Measurements from ENCODE around the gene TTN.
"Not testable (repeated sequence)": the region's sequence is repeated elsewhere in the genome, so short reads cannot be mapped to it uniquely, and the experiment has no call there.

The TTN gene

GRCh38 chr2:178658480-178658879 lies 148.7 kb downstream of the TTN start:
- not testable (repeated sequence) for H3K36me3 ChIP-seq (ENCODE audit: control insufficient read depth in 1 of 2, insufficient read depth in 2 of 2, low read length in 2 of 2); H3K27me3 ChIP-seq (ENCODE audit: low read depth, low read length); H3K27ac ChIP-seq (ENCODE audit: low read length); H3K4me1 ChIP-seq (ENCODE audit: control insufficient read depth in 1 of 2, insufficient read depth in 2 of 2, low read length in 2 of 2); H3K4me3 ChIP-seq (ENCODE audit: low read depth in 1 of 2, low read length in 2 of 2); H3K9me3 ChIP-seq (ENCODE audit: control insufficient read depth in 1 of 2, low read length in 2 of 2)

- Histone ChIP-seq H3K9me3 (ENCODE audit: control insufficient read depth in 1 of 2, low read length in 2 of 2) (no peaks in the 10 kb centered on the region), H3K36me3 (ENCODE audit: control insufficient read depth in 1 of 2, insufficient read depth in 2 of 2, low read length in 2 of 2) (no peaks in the 10 kb centered on the region), H3K27me3 (ENCODE audit: low read depth, low read length) (no peaks in the 10 kb centered on the region), H3K4me1 (ENCODE audit: control insufficient read depth in 1 of 2, insufficient read depth in 2 of 2, low read length in 2 of 2) (no peaks in the 10 kb centered on the region), H3K4me3 (ENCODE audit: low read depth in 1 of 2, low read length in 2 of 2) (no peak overlapping the region), H3K27ac (ENCODE audit: low read length) (no peak overlapping the region)
Measured at GRCh38 chr2:178650554-178650953, 156.7 kb downstream of the TTN start.

GRCh38 chr2:178644919-178645318 lies 162.3 kb downstream of the TTN start:
- Histone ChIP-seq H3K36me3 (ENCODE audit: control insufficient read depth in 1 of 2, insufficient read depth in 2 of 2, low read length in 2 of 2) (no peaks in the 10 kb centered on the region), H3K27ac (ENCODE audit: low read length) (no peak overlapping the region), H3K4me3 (ENCODE audit: low read depth in 1 of 2, low read length in 2 of 2) (no peak overlapping the region), H3K4me1 (ENCODE audit: control insufficient read depth in 1 of 2, insufficient read depth in 2 of 2, low read length in 2 of 2) (no peaks in the 10 kb centered on the region), H3K9me3 (ENCODE audit: control insufficient read depth in 1 of 2, low read length in 2 of 2) (no peaks in the 10 kb centered on the region), H3K27me3 (ENCODE audit: low read depth, low read length) (no peaks in the 10 kb centered on the region)

GRCh38 chr2:178641498-178641897 lies 165.7 kb downstream of the TTN start:
- no peaks in the 10 kb centered on the region for H3K4me1 ChIP-seq (ENCODE audit: control insufficient read depth in 1 of 2, insufficient read depth in 2 of 2, low read length in 2 of 2)
- no peak overlapping the region for H3K4me3 ChIP-seq (ENCODE audit: low read depth in 1 of 2, low read length in 2 of 2)
- no peaks in the 10 kb centered on the region for H3K27me3 ChIP-seq (ENCODE audit: low read depth, low read length)
- no peaks in the 10 kb centered on the region for H3K9me3 ChIP-seq (ENCODE audit: control insufficient read depth in 1 of 2, low read length in 2 of 2)
- H3K27ac ChIP-seq (ENCODE audit: low read length) = no peak overlapping the region
- H3K36me3 ChIP-seq (ENCODE audit: control insufficient read depth in 1 of 2, insufficient read depth in 2 of 2, low read length in 2 of 2) = no peaks in the 10 kb centered on the region

- H3K36me3 ChIP-seq (ENCODE audit: control insufficient read depth in 1 of 2, insufficient read depth in 2 of 2, low read length in 2 of 2) = no peaks in the 10 kb centered on the region
- no peak overlapping the region for H3K27ac ChIP-seq (ENCODE audit: low read length)
- H3K27me3 ChIP-seq (ENCODE audit: low read depth, low read length) = no peaks in the 10 kb centered on the region
- no peak overlapping the region for H3K4me3 ChIP-seq (ENCODE audit: low read depth in 1 of 2, low read length in 2 of 2)
- H3K4me1 ChIP-seq (ENCODE audit: control insufficient read depth in 1 of 2, insufficient read depth in 2 of 2, low read length in 2 of 2) = no peaks in the 10 kb centered on the region
- no peaks in the 10 kb centered on the region for H3K9me3 ChIP-seq (ENCODE audit: control insufficient read depth in 1 of 2, low read length in 2 of 2)
Measured at GRCh38 chr2:178635897-178636296, 171.3 kb downstream of the TTN start.

GRCh38 chr2:178632729-178633128 lies 174.5 kb downstream of the TTN start:
- H3K36me3 ChIP-seq (ENCODE audit: control insufficient read depth in 1 of 2, insufficient read depth in 2 of 2, low read length in 2 of 2) = no peaks in the 10 kb centered on the region
- H3K9me3 ChIP-seq (ENCODE audit: control insufficient read depth in 1 of 2, low read length in 2 of 2) = no peaks in the 10 kb centered on the region
- no peaks in the 10 kb centered on the region for H3K4me1 ChIP-seq (ENCODE audit: control insufficient read depth in 1 of 2, insufficient read depth in 2 of 2, low read length in 2 of 2)
- H3K4me3 ChIP-seq (ENCODE audit: low read depth in 1 of 2, low read length in 2 of 2) = no peak overlapping the region
- H3K27ac ChIP-seq (ENCODE audit: low read length) = no peak overlapping the region
- no peaks in the 10 kb centered on the region for H3K27me3 ChIP-seq (ENCODE audit: low read depth, low read length)

DNA sequence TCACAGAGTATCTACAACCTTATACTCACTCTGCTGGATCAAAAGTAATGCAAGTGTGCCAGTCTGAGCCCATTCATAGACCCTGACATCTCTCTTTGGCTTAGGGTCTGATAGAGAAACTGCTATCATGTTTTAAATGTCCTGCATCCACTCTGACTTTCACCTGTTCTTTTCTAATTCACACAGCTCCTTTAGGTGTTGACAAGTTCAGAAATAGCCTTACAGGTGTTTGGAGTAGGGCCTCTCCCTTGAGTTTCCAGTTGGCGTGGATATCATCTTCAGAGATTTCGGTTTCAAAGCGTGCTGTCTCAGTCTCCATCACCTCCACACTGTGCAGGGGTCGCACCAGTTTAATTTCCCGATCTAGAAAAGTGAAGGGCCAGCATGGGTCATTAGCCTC lies 176.6 kb downstream of the TTN start:
- no peaks in the 10 kb centered on the region for H3K27me3 ChIP-seq (ENCODE audit: low read depth, low read length)
- H3K36me3 ChIP-seq (ENCODE audit: control insufficient read depth in 1 of 2, insufficient read depth in 2 of 2, low read length in 2 of 2) = no peaks in the 10 kb centered on the region
- H3K4me3 ChIP-seq (ENCODE audit: low read depth in 1 of 2, low read length in 2 of 2) = no peak overlapping the region
- no peak overlapping the region for H3K27ac ChIP-seq (ENCODE audit: low read length)
- H3K9me3 ChIP-seq (ENCODE audit: control insufficient read depth in 1 of 2, low read length in 2 of 2) = no peaks in the 10 kb centered on the region
- no peaks in the 10 kb centered on the region for H3K4me1 ChIP-seq (ENCODE audit: control insufficient read depth in 1 of 2, insufficient read depth in 2 of 2, low read length in 2 of 2)

GRCh38 chr2:178629463-178629862 lies 177.8 kb downstream of the TTN start:
- no peaks in the 10 kb centered on the region for H3K36me3 ChIP-seq (ENCODE audit: control insufficient read depth in 1 of 2, insufficient read depth in 2 of 2, low read length in 2 of 2)
- H3K4me1 ChIP-seq (ENCODE audit: control insufficient read depth in 1 of 2, insufficient read depth in 2 of 2, low read length in 2 of 2) = no peaks in the 10 kb centered on the region
- no peak overlapping the region for H3K4me3 ChIP-seq (ENCODE audit: low read depth in 1 of 2, low read length in 2 of 2)
- no peaks in the 10 kb centered on the region for H3K27me3 ChIP-seq (ENCODE audit: low read depth, low read length)
- H3K27ac ChIP-seq (ENCODE audit: low read length) = no peak overlapping the region
- H3K9me3 ChIP-seq (ENCODE audit: control insufficient read depth in 1 of 2, low read length in 2 of 2) = no peaks in the 10 kb centered on the region

- H3K4me1 ChIP-seq (ENCODE audit: control insufficient read depth in 1 of 2, insufficient read depth in 2 of 2, low read length in 2 of 2) = no peaks in the 10 kb centered on the region
- H3K4me3 ChIP-seq (ENCODE audit: low read depth in 1 of 2, low read length in 2 of 2) = no peak overlapping the region
- no peak overlapping the region for H3K27ac ChIP-seq (ENCODE audit: low read length)
Measured at GRCh38 chr2:178628605-178629004, 178.6 kb downstream of the TTN start.

DNA sequence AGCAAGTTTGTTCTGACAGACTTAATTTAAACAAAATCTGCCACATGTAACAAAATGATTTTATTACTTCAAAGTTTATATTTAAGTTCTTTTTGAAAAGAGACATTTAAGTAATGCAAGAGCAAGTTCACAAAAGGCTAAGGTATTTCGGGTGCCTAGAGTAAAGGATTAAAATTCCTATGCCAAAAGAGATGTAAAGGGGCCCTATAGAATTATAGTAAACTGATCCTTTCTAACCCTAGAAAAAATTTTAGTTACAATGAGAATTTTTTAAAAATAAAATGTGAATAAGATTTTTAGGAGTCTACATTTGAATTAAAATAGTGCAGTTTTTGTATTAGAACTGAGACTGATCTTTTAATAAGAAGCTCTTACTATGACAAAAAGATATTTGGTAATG lies 179.8 kb downstream of the TTN start:
- Histone ChIP-seq H3K27ac (ENCODE audit: low read length) (no peak overlapping the region), H3K36me3 (ENCODE audit: control insufficient read depth in 1 of 2, insufficient read depth in 2 of 2, low read length in 2 of 2) (no peaks in the 10 kb centered on the region), H3K9me3 (ENCODE audit: control insufficient read depth in 1 of 2, low read length in 2 of 2) (no peaks in the 10 kb centered on the region), H3K4me3 (ENCODE audit: low read depth in 1 of 2, low read length in 2 of 2) (no peak overlapping the region), H3K4me1 (ENCODE audit: control insufficient read depth in 1 of 2, insufficient read depth in 2 of 2, low read length in 2 of 2) (no peaks in the 10 kb centered on the region), H3K27me3 (ENCODE audit: low read depth, low read length) (no peaks in the 10 kb centered on the region)

More at GRCh38 chr2:178628605-178629004, 178.6 kb downstream of the TTN start:
- H3K9me3 ChIP-seq (ENCODE audit: control insufficient read depth in 1 of 2, low read length in 2 of 2) = no peaks in the 10 kb centered on the region
- H3K36me3 ChIP-seq (ENCODE audit: control insufficient read depth in 1 of 2, insufficient read depth in 2 of 2, low read length in 2 of 2) = no peaks in the 10 kb centered on the region
- no peaks in the 10 kb centered on the region for H3K27me3 ChIP-seq (ENCODE audit: low read depth, low read length)

DNA sequence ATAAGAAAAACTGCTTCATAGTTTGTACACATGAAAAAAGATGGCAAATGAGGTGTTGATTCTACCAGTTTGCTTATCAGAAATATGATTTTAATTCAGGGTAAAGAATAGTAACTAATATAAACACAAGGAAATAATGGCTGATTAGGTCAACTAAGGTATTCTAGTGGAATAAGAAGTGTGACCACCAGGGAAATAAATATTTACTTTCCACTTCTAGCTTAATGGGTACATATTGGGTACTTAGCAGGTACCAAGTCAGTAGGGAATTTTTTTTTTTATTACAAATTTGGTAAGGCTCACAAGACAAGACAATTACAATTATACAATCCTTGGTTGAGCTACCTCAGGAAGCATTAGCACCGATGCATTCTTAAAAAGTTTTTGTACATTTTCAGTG lies 191.3 kb downstream of the TTN start:
- no peak overlapping the region for H3K4me3 ChIP-seq (ENCODE audit: low read depth in 1 of 2, low read length in 2 of 2)
- H3K9me3 ChIP-seq (ENCODE audit: control insufficient read depth in 1 of 2, low read length in 2 of 2) = no peaks in the 10 kb centered on the region
- no peak overlapping the region for H3K27ac ChIP-seq (ENCODE audit: low read length)
- no peaks in the 10 kb centered on the region for H3K4me1 ChIP-seq (ENCODE audit: control insufficient read depth in 1 of 2, insufficient read depth in 2 of 2, low read length in 2 of 2)
- no peaks in the 10 kb centered on the region for H3K27me3 ChIP-seq (ENCODE audit: low read depth, low read length)
- peaks cover 5 to 26% of the 10 kb centered on the region in 2 donors for H3K36me3 ChIP-seq (ENCODE audit: control insufficient read depth in 1 of 2, insufficient read depth in 2 of 2, low read length in 2 of 2)

- H3K36me3 ChIP-seq (ENCODE audit: control insufficient read depth in 1 of 2, insufficient read depth in 2 of 2, low read length in 2 of 2) = peaks cover 24 to 46% of the 10 kb centered on the region in 2 donors
- no peaks in the 10 kb centered on the region for H3K4me1 ChIP-seq (ENCODE audit: control insufficient read depth in 1 of 2, insufficient read depth in 2 of 2, low read length in 2 of 2)
- no peak overlapping the region for H3K27ac ChIP-seq (ENCODE audit: low read length)
- H3K4me3 ChIP-seq (ENCODE audit: low read depth in 1 of 2, low read length in 2 of 2) = no peak overlapping the region
- no peaks in the 10 kb centered on the region for H3K27me3 ChIP-seq (ENCODE audit: low read depth, low read length)
- no peaks in the 10 kb centered on the region for H3K9me3 ChIP-seq (ENCODE audit: control insufficient read depth in 1 of 2, low read length in 2 of 2)
Measured at GRCh38 chr2:178602901-178603300, 204.3 kb downstream of the TTN start.

Measured in muscle layer of duodenum (tissue), 2 donors.